ENCODE results near the gene NKX2-1. TPM values are rescaled to one million over a fixed set of nuclear protein-coding genes. Genes with fewer than 3 reads are reported as not detected.
"Not testable (repeated sequence)": the region's sequence is repeated elsewhere in the genome, so short reads cannot be mapped to it uniquely, and the experiment has no call there.

Gene NKX2-1
- polyA plus RNA-seq, 1 donor from 2014 or later: 1.5 TPM

GRCh38 chr14:36555998-36556743, 36.1 kb upstream of the NKX2-1 start:
- Histone ChIP-seq H3K79me2 (replicated peaks; ENCODE audit: insufficient read depth, low read length) (no peaks in the 10 kb centered on the region), H3K9ac (ENCODE audit: low read length) (no peak overlapping the region), H3K4me3 (ENCODE audit: low read length) (no peak overlapping the region), H3K27me3 (ENCODE audit: insufficient read depth, low read depth, low read length) (no peaks in the 10 kb centered on the region), H3K4me2 (ENCODE audit: low read length) (no peak overlapping the region), H2AFZ (ENCODE audit: low read depth, low read length) (no peak overlapping the region), H3K27ac (ENCODE audit: low read length) (no peak overlapping the region), H3F3A (ENCODE audit: insufficient read depth, low read length, poor library complexity, severe bottlenecking) (no peaks in the 10 kb centered on the region), H3K9me2 (ENCODE audit: insufficient read depth, low read length) (no peaks in the 10 kb centered on the region), H3K9me3 (ENCODE audit: low read length) (no peaks in the 10 kb centered on the region), H4K20me1 (ENCODE audit: insufficient read depth) (no peaks in the 10 kb centered on the region), H3K36me3 (ENCODE audit: insufficient read depth, low read length) (no peaks in the 10 kb centered on the region)
- TF ChIP-seq SMC3 (conservative IDR thresholded peaks at IDR 0.05; ENCODE audit: poor library complexity) (no peak), EZH2 (IDR thresholded peaks at IDR 0.05; ENCODE audit: borderline replicate concordance, insufficient read depth, low read length, poor library complexity, severe bottlenecking) (no peak), MXI1 (conservative IDR thresholded peaks at IDR 0.05; ENCODE audit: poor library complexity, severe bottlenecking) (no peak)

DNA sequence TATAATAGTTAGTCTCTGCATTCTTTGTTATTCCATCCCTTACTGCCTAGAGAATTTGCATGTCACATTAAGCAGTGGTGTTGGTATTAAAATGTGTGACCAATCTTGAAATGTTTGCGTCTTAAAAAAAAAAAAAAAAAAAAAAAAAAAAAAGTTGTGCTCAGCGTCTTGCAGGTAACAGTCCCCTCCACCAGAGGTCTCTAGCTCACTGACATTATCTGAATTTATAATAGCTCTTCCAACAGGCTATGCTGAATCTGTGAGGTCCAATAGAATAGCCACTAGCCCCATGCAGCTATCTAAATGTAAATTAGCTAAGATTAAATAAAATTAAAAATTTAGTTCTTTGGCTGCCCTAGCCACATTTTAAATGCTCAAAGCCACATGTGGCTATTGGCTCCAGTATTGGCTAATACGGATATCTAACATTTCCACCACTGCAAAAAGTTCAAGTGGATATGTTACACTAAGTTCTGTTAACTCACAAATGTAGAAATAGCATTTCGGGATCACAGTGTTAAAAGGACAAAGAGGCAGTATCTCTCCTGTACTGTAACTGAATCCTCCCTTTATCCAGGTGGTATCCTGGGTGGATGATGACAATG, 33.7 kb upstream of the NKX2-1 start:
- no peak overlapping the region for H3K4me2 ChIP-seq (ENCODE audit: low read length)
- H3K9ac ChIP-seq (ENCODE audit: low read length): no peak overlapping the region
- H3F3A ChIP-seq (ENCODE audit: insufficient read depth, low read length, poor library complexity, severe bottlenecking): no peaks in the 10 kb centered on the region
- no peaks in the 10 kb centered on the region for H3K9me3 ChIP-seq (ENCODE audit: low read length)
- H3K9me2 ChIP-seq (ENCODE audit: insufficient read depth, low read length): no peaks in the 10 kb centered on the region
- H3K27me3 ChIP-seq (ENCODE audit: insufficient read depth, low read depth, low read length): no peaks in the 10 kb centered on the region
- peak; percentile 58 for TF ChIP-seq CTCF (IDR thresholded peaks at IDR 0.05; ENCODE audit: poor library complexity, severe bottlenecking)
- TF ChIP-seq TAF1 (IDR thresholded peaks at IDR 0.05; ENCODE audit: low read depth): no peak
- no peak for TF ChIP-seq MXI1 (conservative IDR thresholded peaks at IDR 0.05; ENCODE audit: poor library complexity, severe bottlenecking)
- peak; percentile 64 for TF ChIP-seq SMC3 (conservative IDR thresholded peaks at IDR 0.05; ENCODE audit: poor library complexity)
- TF ChIP-seq EZH2 (IDR thresholded peaks at IDR 0.05; ENCODE audit: borderline replicate concordance, insufficient read depth, low read length, poor library complexity, severe bottlenecking): no peak
- peak; percentile 31 for TF ChIP-seq RAD21 (conservative IDR thresholded peaks at IDR 0.05)
- H3K27ac ChIP-seq (ENCODE audit: low read length): no peak overlapping the region
- H2AFZ ChIP-seq (ENCODE audit: low read depth, low read length): no peak overlapping the region
- H3K79me2 ChIP-seq (replicated peaks; ENCODE audit: insufficient read depth, low read length): no peaks in the 10 kb centered on the region
- no peaks in the 10 kb centered on the region for H3K36me3 ChIP-seq (ENCODE audit: insufficient read depth, low read length)
- H3K4me3 ChIP-seq (ENCODE audit: low read length): no peak overlapping the region
- H4K20me1 ChIP-seq (ENCODE audit: insufficient read depth): no peaks in the 10 kb centered on the region

GRCh38 chr14:36550899-36551298, 30.9 kb upstream of the NKX2-1 start:
- H3F3A ChIP-seq (ENCODE audit: insufficient read depth, low read length, poor library complexity, severe bottlenecking): no peaks in the 10 kb centered on the region
- H3K79me2 ChIP-seq (replicated peaks; ENCODE audit: insufficient read depth, low read length): no peaks in the 10 kb centered on the region
- no peaks in the 10 kb centered on the region for H3K36me3 ChIP-seq (ENCODE audit: insufficient read depth, low read length)
- H3K4me2 ChIP-seq (ENCODE audit: low read length): no peak overlapping the region
- H2AFZ ChIP-seq (ENCODE audit: low read depth, low read length): no peak overlapping the region
- no peaks in the 10 kb centered on the region for H4K20me1 ChIP-seq (ENCODE audit: insufficient read depth)
- no peaks in the 10 kb centered on the region for H3K27me3 ChIP-seq (ENCODE audit: insufficient read depth, low read depth, low read length)
- H3K9ac ChIP-seq (ENCODE audit: low read length): no peak overlapping the region
- TF ChIP-seq EP300 (conservative IDR thresholded peaks at IDR 0.05; ENCODE audit: poor library complexity, severe bottlenecking): no peak
- TF ChIP-seq REST (IDR thresholded peaks at IDR 0.05; ENCODE audit: borderline replicate concordance): no peak
- TF ChIP-seq SMC3 (conservative IDR thresholded peaks at IDR 0.05; ENCODE audit: poor library complexity): no peak
- no peak for TF ChIP-seq CTCF (IDR thresholded peaks at IDR 0.05; ENCODE audit: poor library complexity, severe bottlenecking)
- TF ChIP-seq EZH2 (IDR thresholded peaks at IDR 0.05; ENCODE audit: borderline replicate concordance, insufficient read depth, low read length, poor library complexity, severe bottlenecking): no peak
- TF ChIP-seq TAF1 (IDR thresholded peaks at IDR 0.05; ENCODE audit: low read depth): no peak
- TF ChIP-seq POLR2AphosphoS5 (IDR thresholded peaks at IDR 0.05): no peak
- H3K9me2 ChIP-seq (ENCODE audit: insufficient read depth, low read length): no peaks in the 10 kb centered on the region
- no peaks in the 10 kb centered on the region for H3K9me3 ChIP-seq (ENCODE audit: low read length)
- no peak overlapping the region for H3K4me3 ChIP-seq (ENCODE audit: low read length)
- no peak overlapping the region for H3K27ac ChIP-seq (ENCODE audit: low read length)

- not testable (repeated sequence) for H3K4me2 ChIP-seq (ENCODE audit: low read length); H3K27ac ChIP-seq (ENCODE audit: low read length); H3K4me3 ChIP-seq (ENCODE audit: low read length); H3K9ac ChIP-seq (ENCODE audit: low read length); H3K36me3 ChIP-seq (ENCODE audit: insufficient read depth, low read length); H3K9me3 ChIP-seq (ENCODE audit: low read length); H4K20me1 ChIP-seq (ENCODE audit: insufficient read depth); H2AFZ ChIP-seq (ENCODE audit: low read depth, low read length); H3K79me2 ChIP-seq (replicated peaks; ENCODE audit: insufficient read depth, low read length); H3F3A ChIP-seq (ENCODE audit: insufficient read depth, low read length, poor library complexity, severe bottlenecking); H3K27me3 ChIP-seq (ENCODE audit: insufficient read depth, low read depth, low read length); H3K9me2 ChIP-seq (ENCODE audit: insufficient read depth, low read length)
Measured at GRCh38 chr14:36544280-36544679, 24.2 kb upstream of the NKX2-1 start.
